ENCODE data around the gene RARA.

DNA sequence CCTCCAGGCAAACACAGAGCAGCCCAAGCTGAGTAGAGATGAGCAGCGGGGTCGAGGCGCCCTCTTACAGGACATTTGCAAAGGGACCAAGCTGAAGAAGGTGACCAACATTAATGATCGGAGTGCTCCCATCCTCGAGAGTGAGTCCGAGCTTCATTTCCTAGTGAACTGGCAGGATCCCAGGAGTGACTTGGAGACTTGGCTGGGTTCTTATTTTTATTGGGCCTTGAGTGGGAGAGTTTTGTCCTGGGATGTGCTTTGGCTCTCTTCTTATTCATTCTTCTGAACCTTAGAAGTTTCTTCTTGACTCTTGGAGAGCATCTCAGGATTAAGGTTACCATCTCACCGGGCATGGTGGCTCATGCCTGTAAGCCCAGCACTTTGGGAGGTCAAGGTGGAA lies 48.5 kb upstream of the RARA start:
- TF ChIP-seq POLR2A (IDR thresholded peaks at IDR 0.05) = no peak
- TF ChIP-seq, protein P1, sequence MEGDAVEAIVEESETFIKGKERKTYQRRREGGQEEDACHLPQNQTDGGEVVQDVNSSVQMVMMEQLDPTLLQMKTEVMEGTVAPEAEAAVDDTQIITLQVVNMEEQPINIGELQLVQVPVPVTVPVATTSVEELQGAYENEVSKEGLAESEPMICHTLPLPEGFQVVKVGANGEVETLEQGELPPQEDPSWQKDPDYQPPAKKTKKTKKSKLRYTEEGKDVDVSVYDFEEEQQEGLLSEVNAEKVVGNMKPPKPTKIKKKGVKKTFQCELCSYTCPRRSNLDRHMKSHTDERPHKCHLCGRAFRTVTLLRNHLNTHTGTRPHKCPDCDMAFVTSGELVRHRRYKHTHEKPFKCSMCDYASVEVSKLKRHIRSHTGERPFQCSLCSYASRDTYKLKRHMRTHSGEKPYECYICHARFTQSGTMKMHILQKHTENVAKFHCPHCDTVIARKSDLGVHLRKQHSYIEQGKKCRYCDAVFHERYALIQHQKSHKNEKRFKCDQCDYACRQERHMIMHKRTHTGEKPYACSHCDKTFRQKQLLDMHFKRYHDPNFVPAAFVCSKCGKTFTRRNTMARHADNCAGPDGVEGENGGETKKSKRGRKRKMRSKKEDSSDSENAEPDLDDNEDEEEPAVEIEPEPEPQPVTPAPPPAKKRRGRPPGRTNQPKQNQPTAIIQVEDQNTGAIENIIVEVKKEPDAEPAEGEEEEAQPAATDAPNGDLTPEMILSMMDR (IDR thresholded peaks at IDR 0.05) = no peak
